Measurements from ENCODE around the gene TMEM168. TPM values are rescaled to one million over a fixed set of nuclear protein-coding genes. Genes with fewer than 3 reads are reported as not detected.

The TMEM168 gene
- total and polyA plus RNA-seq, 2 of the 13 experiments (the other 11 are each of a cell fraction or from before 2014, with no cell fraction given), result 8.7 to 15.7 TPM

DNA sequence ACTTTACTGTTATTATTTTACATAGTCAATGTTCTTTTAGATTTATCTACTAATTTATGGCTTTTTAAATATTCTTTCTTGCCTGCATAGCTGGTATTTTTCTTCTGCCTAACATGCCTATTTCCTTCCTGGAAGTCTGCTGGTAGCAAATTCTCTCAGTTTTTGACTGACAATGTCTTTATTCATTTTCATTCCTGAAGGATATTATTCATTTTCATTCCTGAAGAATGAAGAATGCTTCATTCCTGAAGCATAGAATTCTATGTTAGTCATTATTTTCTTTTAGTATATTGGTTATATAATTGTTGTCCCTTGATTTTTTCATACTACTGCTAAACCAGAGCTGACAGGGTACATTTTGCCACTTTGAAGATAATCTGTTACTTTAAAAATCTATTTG lies 41.8 kb downstream of the TMEM168 start (continued):
- no peak for TF ChIP-seq SNAPC5 (CRISPR knock-in tag; IDR thresholded peaks at IDR 0.05; ENCODE audit: borderline replicate concordance)
- no peak for TF ChIP-seq ZNF431 (CRISPR knock-in tag; IDR thresholded peaks at IDR 0.05; ENCODE audit: borderline replicate concordance, low read depth)
- no peak for TF ChIP-seq TOPORS (CRISPR knock-in tag; IDR thresholded peaks at IDR 0.05)
- no peak for TF ChIP-seq ZBTB40 (IDR thresholded peaks at IDR 0.05)
- TF ChIP-seq ZBTB40 (CRISPR knock-in tag; IDR thresholded peaks at IDR 0.05), result no peak
- TF ChIP-seq TOE1 (CRISPR knock-in tag; IDR thresholded peaks at IDR 0.05), result no peak
- no peak for TF ChIP-seq NCOA2 (CRISPR knock-in tag; IDR thresholded peaks at IDR 0.05)
